Measurements from ENCODE around the gene AVP.

GRCh38 chr20:3090565-3090964 is 6.0 kb upstream of the AVP start:
- TF ChIP-seq POLR2A (IDR thresholded peaks at IDR 0.05) (no peak), CTCF (IDR thresholded peaks at IDR 0.05) (no peak)

All from body of pancreas (tissue), 4 donors.